RWPE1 (cell line): ENCODE measurements around the gene PRSS2.

Experiments
- CTCF ChIA-PET: fragments of 350-600 bp; sonication (Branson Sonifier 250); formaldehyde crosslinking; extraction: SDS; loops from one replicate; lab custom pipeline; 2021; lab: Yijun Ruan, JAX
- POLR2A ChIA-PET: fragments of 400-600 bp; formaldehyde crosslinking; extraction: SDS; loops from one replicate; lab custom pipeline; 2020; ENCODE audit warnings: antibody characterized with exemption; ENCODE audit not compliant: low non-redundant PET; lab: Yijun Ruan, JAX
- DNase-seq: peaks from one replicate; pipeline ENCODE4 v3.0.0; 2012; ENCODE audit warnings: low spot score
- H3K27ac ChIP-seq: fragments of 450-650 bp; 2 replicates; pipeline ENCODE4 v1.5.1; 2017
- CTCF ChIP-seq: fragments of 450-650 bp; conservative IDR thresholded peaks from 2 replicates; pipeline ENCODE4 v1.5.1; 2017; ENCODE audit warnings: low read depth, mild to moderate bottlenecking

Gene PRSS2

GRCh38 chr7:142782922-142783900 lies 12.4 kb downstream of the PRSS2 start:
- ChIA-PET POLR2A (no interaction called here), CTCF (interaction anchor here (0.5 to 2.7 kb wide), 14 partner anchors 11 to 320 kb away, joined by 3 to 15 read pairs (median 4); no protein-coding TSS in a partner anchor)
- H3K27ac ChIP-seq: no peak overlapping the region
- TF ChIP-seq CTCF: peak; percentile 93
- peak; percentile 72 for DNase-seq

GRCh38 chr7:142784096-142784495 lies 13.3 kb downstream of the PRSS2 start:
- TF ChIP-seq CTCF: no peak
- ChIA-PET CTCF (interaction anchor here (2.7 kb wide), 1 partner anchor 180 kb away, joined by 15 read pairs; no protein-coding TSS in a partner anchor), POLR2A (no interaction called here)
- no peak overlapping the region for H3K27ac ChIP-seq
- no peak for DNase-seq

- no peak for TF ChIP-seq CTCF
- no peak overlapping the region for H3K27ac ChIP-seq
- DNase-seq: no peak
- POLR2A ChIA-PET: no interaction called here
- CTCF ChIA-PET: interaction anchor here (2.7 kb wide), 1 partner anchor 181 kb away, joined by 15 read pairs; no protein-coding TSS in a partner anchor
These were observed 13.9 kb downstream of the PRSS2 start for GRCh38 chr7:142784716-142785115.

GRCh38 chr7:142785841-142786250 lies 15.1 kb downstream of the PRSS2 start:
- POLR2A ChIA-PET: no interaction called here
- H3K27ac ChIP-seq: no peak overlapping the region
- CTCF ChIA-PET: interaction anchor here (0.6 kb wide), 1 partner anchor 290 kb away, joined by 3 read pairs; no protein-coding TSS in a partner anchor
- no peak for TF ChIP-seq CTCF
- DNase-seq: no peak

- ChIA-PET CTCF (no interaction called here), POLR2A (no interaction called here)
- DNase-seq: no peak
- no peak overlapping the region for H3K27ac ChIP-seq
- TF ChIP-seq CTCF: no peak
These were observed 16.4 kb downstream of the PRSS2 start for GRCh38 chr7:142787034-142787768.

GRCh38 chr7:142787783-142788182 lies 17.0 kb downstream of the PRSS2 start:
- TF ChIP-seq CTCF: no peak
- CTCF ChIA-PET: no interaction called here
- H3K27ac ChIP-seq: no peak overlapping the region
- POLR2A ChIA-PET: no interaction called here
- DNase-seq: no peak
